Measurements from ENCODE around the gene PCLO. TPM values are rescaled to one million over a fixed set of nuclear protein-coding genes. Genes with fewer than 3 reads are reported as not detected.

Gene PCLO
- total and polyA plus RNA-seq, 12 donors = 0.06 to 10.8 (median 2.3) TPM

GRCh38 chr7:83119494-83119893 is 43.2 kb downstream of the PCLO start:
- Histone ChIP-seq H3K4me1 (no peaks in the 10 kb centered on the region), H3K36me3 (no peaks in the 10 kb centered on the region), H3K27ac (peak overlapping the region in 2 of 10 donors; percentile 10 to 49), H3K4me3 (no peak overlapping the region), H3K27me3 (no peaks in the 10 kb centered on the region), H3K9me3 (peaks cover 0 to 50% (median 16%) of the 10 kb centered on the region in 11 donors)
- no peak for TF ChIP-seq CTCF (IDR thresholded peaks at IDR 0.05)
- intact Hi-C loops (cut with DNase I) = no loop called here
- WGBS, 2 donors = 34 to 38% methylated on average over 2 of the region's 2 CpGs
- no peak for ATAC-seq
- no peak for DNase-seq

GRCh38 chr7:83119026-83119382 is 43.7 kb downstream of the PCLO start:
- ATAC-seq (peak in 4 of 8 donors; percentile 20 to 81 (median 48)), DNase-seq (no peak)
- TF ChIP-seq CTCF (IDR thresholded peaks at IDR 0.05) = no peak
- intact Hi-C loops (cut with DNase I) = no loop called here
- WGBS, 2 donors = 16 to 19% methylated on average over 1 of the region's 1 CpG
- H3K27me3 ChIP-seq = no peaks in the 10 kb centered on the region
- H3K27ac ChIP-seq = peak overlapping the region in 2 of 10 donors; percentile 10 to 49
- no peaks in the 10 kb centered on the region for H3K4me1 ChIP-seq
- no peaks in the 10 kb centered on the region for H3K36me3 ChIP-seq
- H3K4me3 ChIP-seq = no peak overlapping the region
- peaks cover 0 to 45% (median 16%) of the 10 kb centered on the region in 11 donors for H3K9me3 ChIP-seq

- Histone ChIP-seq H3K9me3 (peaks cover 0 to 40% (median 16%) of the 10 kb centered on the region in 11 donors), H3K27ac (peak overlapping the region in 1 of 10 donors; percentile 49), H3K36me3 (no peaks in the 10 kb centered on the region), H3K27me3 (no peaks in the 10 kb centered on the region), H3K4me3 (no peak overlapping the region), H3K4me1 (no peaks in the 10 kb centered on the region)
- WGBS, 2 donors = 83 to 91% methylated on average over 3 of the region's 3 CpGs
- peak in 2 of 8 donors; percentile 35 to 42 for ATAC-seq
- intact Hi-C loops (cut with DNase I) = no loop called here
- no peak for DNase-seq
- no peak for TF ChIP-seq CTCF (IDR thresholded peaks at IDR 0.05)
Observed at GRCh38 chr7:83118347-83119025, 44.2 kb downstream of the PCLO start.

GRCh38 chr7:83117466-83117865 is 45.2 kb downstream of the PCLO start:
- H3K36me3 ChIP-seq = no peaks in the 10 kb centered on the region
- ATAC-seq (no peak), DNase-seq (no peak)
- intact Hi-C loops (cut with DNase I) = no loop called here
- peaks cover 0 to 34% (median 12%) of the 10 kb centered on the region in 11 donors for H3K9me3 ChIP-seq
- H3K4me3 ChIP-seq = no peak overlapping the region
- H3K4me1 ChIP-seq = no peaks in the 10 kb centered on the region
- TF ChIP-seq CTCF (IDR thresholded peaks at IDR 0.05) = no peak
- no peak overlapping the region for H3K27ac ChIP-seq
- no peaks in the 10 kb centered on the region for H3K27me3 ChIP-seq
- 83 to 93% methylated on average over 2 of the region's 2 CpGs for WGBS, 2 donors

Data from heart right ventricle (tissue), 16 donors.